WTC11 (cell line): ENCODE data around the gene ZCCHC2.

Experiments used
- CBFB ChIP-seq: sonication (generic); formaldehyde crosslinking; IDR thresholded peaks from 2 replicates; pipeline ENCODE4 v1.8.1; 2022; ENCODE audit warnings: mild to moderate bottlenecking, low read depth, missing genetic modification reagents
- FOXP1 ChIP-seq: sonication (generic); formaldehyde crosslinking; IDR thresholded peaks from 2 replicates; pipeline ENCODE4 v1.8.0; 2022; ENCODE audit warnings: missing genetic modification reagents, mild to moderate bottlenecking, moderate library complexity, borderline replicate concordance
- IRF2 ChIP-seq: sonication (generic); formaldehyde crosslinking; IDR thresholded peaks from 2 replicates; pipeline ENCODE4 v1.8.0; 2022; ENCODE audit warnings: low read depth, missing genetic modification reagents, borderline replicate concordance
- KAT7 ChIP-seq: sonication (generic); formaldehyde crosslinking; IDR thresholded peaks from 2 replicates; pipeline ENCODE4 v1.8.1; 2023; ENCODE audit warnings: missing genetic modification reagents, mild to moderate bottlenecking, borderline replicate concordance
- TF ChIP-seq, protein P1 (sequence below): sonication (generic); formaldehyde crosslinking; IDR thresholded peaks from 2 replicates; pipeline ENCODE4 v1.8.1; 2023; ENCODE audit warnings: mild to moderate bottlenecking, missing genetic modification reagents, moderate library complexity
- TF ChIP-seq, protein P2 (sequence below): sonication (generic); formaldehyde crosslinking; IDR thresholded peaks from 2 replicates; pipeline ENCODE4 v1.8.1; 2022; ENCODE audit warnings: low read depth, missing genetic modification reagents, borderline replicate concordance
- TF ChIP-seq, protein P3 (sequence below): fragments of 200-600 bp; IDR thresholded peaks from 2 replicates; pipeline ENCODE4 v1.8.0; 2022; ENCODE audit warnings: antibody characterized with exemption
- TF ChIP-seq, protein P4 (sequence below): sonication (generic); formaldehyde crosslinking; IDR thresholded peaks from 2 replicates; pipeline ENCODE4 v1.8.0; 2022; ENCODE audit warnings: mild to moderate bottlenecking, missing genetic modification reagents
- TF ChIP-seq, protein P5 (sequence below): sonication (generic); formaldehyde crosslinking; IDR thresholded peaks from 2 replicates; pipeline ENCODE4 v1.8.0; 2023; ENCODE audit warnings: missing genetic modification reagents, mild to moderate bottlenecking, borderline replicate concordance
- TF ChIP-seq, protein P6 (sequence below): sonication (generic); formaldehyde crosslinking; IDR thresholded peaks from 2 replicates; pipeline ENCODE4 v1.8.0; 2023; ENCODE audit warnings: missing genetic modification reagents

DNA sequence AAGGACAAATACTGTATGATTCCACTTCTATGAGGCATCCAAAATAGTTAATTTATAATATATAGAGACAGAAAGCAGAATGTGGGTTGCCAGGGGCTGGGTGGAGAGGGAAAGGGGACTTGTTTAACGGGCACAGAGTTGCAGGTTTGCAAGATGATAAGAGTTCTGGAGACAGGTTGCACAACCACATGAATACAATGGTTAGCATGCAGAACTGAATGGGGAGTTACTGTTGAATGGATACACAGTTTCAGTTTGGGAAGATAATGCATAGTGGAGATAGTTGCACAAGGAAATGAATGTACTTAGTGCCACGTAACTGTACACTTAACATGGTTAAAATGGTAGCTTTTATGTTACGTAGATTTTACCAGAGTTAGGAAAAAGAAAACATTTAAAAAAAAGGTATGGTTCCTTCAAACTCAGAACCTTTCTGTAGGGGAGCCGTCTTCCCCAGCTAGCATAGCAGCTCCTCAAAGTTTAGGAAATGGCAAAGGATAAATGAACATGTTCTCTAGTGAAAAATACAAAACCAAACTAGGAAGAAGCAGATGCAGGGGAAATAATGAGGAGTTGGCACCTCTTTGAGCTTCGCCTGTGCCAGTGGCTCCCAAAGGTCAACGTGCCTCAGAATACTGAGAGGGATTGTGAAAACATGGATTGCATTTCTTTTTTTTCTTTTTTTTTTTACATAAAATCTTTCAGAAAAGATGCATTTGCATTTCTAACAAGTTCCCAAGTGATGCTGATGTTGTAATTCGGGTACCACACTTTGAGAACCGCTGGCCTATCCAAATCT lies 95.2 kb downstream of the ZCCHC2 start:
- TF ChIP-seq, protein P1, sequence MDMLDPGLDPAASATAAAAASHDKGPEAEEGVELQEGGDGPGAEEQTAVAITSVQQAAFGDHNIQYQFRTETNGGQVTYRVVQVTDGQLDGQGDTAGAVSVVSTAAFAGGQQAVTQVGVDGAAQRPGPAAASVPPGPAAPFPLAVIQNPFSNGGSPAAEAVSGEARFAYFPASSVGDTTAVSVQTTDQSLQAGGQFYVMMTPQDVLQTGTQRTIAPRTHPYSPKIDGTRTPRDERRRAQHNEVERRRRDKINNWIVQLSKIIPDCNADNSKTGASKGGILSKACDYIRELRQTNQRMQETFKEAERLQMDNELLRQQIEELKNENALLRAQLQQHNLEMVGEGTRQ (CRISPR knock-in tag) = no peak
- no peak for TF ChIP-seq CBFB (CRISPR knock-in tag)
- TF ChIP-seq, protein P2, sequence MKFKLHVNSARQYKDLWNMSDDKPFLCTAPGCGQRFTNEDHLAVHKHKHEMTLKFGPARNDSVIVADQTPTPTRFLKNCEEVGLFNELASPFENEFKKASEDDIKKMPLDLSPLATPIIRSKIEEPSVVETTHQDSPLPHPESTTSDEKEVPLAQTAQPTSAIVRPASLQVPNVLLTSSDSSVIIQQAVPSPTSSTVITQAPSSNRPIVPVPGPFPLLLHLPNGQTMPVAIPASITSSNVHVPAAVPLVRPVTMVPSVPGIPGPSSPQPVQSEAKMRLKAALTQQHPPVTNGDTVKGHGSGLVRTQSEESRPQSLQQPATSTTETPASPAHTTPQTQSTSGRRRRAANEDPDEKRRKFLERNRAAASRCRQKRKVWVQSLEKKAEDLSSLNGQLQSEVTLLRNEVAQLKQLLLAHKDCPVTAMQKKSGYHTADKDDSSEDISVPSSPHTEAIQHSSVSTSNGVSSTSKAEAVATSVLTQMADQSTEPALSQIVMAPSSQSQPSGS (CRISPR knock-in tag) = no peak
- TF ChIP-seq, protein P3, sequence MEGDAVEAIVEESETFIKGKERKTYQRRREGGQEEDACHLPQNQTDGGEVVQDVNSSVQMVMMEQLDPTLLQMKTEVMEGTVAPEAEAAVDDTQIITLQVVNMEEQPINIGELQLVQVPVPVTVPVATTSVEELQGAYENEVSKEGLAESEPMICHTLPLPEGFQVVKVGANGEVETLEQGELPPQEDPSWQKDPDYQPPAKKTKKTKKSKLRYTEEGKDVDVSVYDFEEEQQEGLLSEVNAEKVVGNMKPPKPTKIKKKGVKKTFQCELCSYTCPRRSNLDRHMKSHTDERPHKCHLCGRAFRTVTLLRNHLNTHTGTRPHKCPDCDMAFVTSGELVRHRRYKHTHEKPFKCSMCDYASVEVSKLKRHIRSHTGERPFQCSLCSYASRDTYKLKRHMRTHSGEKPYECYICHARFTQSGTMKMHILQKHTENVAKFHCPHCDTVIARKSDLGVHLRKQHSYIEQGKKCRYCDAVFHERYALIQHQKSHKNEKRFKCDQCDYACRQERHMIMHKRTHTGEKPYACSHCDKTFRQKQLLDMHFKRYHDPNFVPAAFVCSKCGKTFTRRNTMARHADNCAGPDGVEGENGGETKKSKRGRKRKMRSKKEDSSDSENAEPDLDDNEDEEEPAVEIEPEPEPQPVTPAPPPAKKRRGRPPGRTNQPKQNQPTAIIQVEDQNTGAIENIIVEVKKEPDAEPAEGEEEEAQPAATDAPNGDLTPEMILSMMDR = no peak
- no peak for TF ChIP-seq FOXP1 (CRISPR knock-in tag)
- TF ChIP-seq, protein P4, sequence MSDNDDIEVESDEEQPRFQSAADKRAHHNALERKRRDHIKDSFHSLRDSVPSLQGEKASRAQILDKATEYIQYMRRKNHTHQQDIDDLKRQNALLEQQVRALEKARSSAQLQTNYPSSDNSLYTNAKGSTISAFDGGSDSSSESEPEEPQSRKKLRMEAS = no peak
- no peak for TF ChIP-seq IRF2 (CRISPR knock-in tag)
- TF ChIP-seq, protein P5, sequence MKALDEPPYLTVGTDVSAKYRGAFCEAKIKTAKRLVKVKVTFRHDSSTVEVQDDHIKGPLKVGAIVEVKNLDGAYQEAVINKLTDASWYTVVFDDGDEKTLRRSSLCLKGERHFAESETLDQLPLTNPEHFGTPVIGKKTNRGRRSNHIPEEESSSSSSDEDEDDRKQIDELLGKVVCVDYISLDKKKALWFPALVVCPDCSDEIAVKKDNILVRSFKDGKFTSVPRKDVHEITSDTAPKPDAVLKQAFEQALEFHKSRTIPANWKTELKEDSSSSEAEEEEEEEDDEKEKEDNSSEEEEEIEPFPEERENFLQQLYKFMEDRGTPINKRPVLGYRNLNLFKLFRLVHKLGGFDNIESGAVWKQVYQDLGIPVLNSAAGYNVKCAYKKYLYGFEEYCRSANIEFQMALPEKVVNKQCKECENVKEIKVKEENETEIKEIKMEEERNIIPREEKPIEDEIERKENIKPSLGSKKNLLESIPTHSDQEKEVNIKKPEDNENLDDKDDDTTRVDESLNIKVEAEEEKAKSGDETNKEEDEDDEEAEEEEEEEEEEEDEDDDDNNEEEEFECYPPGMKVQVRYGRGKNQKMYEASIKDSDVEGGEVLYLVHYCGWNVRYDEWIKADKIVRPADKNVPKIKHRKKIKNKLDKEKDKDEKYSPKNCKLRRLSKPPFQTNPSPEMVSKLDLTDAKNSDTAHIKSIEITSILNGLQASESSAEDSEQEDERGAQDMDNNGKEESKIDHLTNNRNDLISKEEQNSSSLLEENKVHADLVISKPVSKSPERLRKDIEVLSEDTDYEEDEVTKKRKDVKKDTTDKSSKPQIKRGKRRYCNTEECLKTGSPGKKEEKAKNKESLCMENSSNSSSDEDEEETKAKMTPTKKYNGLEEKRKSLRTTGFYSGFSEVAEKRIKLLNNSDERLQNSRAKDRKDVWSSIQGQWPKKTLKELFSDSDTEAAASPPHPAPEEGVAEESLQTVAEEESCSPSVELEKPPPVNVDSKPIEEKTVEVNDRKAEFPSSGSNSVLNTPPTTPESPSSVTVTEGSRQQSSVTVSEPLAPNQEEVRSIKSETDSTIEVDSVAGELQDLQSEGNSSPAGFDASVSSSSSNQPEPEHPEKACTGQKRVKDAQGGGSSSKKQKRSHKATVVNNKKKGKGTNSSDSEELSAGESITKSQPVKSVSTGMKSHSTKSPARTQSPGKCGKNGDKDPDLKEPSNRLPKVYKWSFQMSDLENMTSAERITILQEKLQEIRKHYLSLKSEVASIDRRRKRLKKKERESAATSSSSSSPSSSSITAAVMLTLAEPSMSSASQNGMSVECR = no peak
- TF ChIP-seq KAT7 = no peak
- TF ChIP-seq, protein P6, sequence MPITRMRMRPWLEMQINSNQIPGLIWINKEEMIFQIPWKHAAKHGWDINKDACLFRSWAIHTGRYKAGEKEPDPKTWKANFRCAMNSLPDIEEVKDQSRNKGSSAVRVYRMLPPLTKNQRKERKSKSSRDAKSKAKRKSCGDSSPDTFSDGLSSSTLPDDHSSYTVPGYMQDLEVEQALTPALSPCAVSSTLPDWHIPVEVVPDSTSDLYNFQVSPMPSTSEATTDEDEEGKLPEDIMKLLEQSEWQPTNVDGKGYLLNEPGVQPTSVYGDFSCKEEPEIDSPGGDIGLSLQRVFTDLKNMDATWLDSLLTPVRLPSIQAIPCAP (CRISPR knock-in tag) = no peak
